ENCODE results near the gene CRIP2. TPM values are rescaled to one million over a fixed set of nuclear protein-coding genes. Genes with fewer than 3 reads are reported as not detected.

Gene CRIP2
- total and polyA plus RNA-seq, 2 experiments from 2014 or later = 3.4 to 9.6 TPM

GRCh38 chr14:105456736-105457617 is 17.6 kb upstream of the CRIP2 start:
- Histone ChIP-seq H3K4me2 (no peak overlapping the region), H2AFZ (no peak overlapping the region), H3F3A (replicated peaks; ENCODE audit: low read depth) (0 out of 2 replicates have a peak, but pooled peaks cover 10% of the 10 kb centered on the region), H3K27ac (ENCODE audit: low read depth) (no peak overlapping the region), H3K4me1 (ENCODE audit: insufficient read depth) (no peaks in the 10 kb centered on the region), H4K20me1 (replicated peaks; ENCODE audit: insufficient read depth) (peaks cover 10% of the 10 kb centered on the region; the same call in 1 of the 2 replicates), H3K9me2 (ENCODE audit: insufficient read depth) (no peaks in the 10 kb centered on the region), H3K27me3 (ENCODE audit: insufficient read depth) (no peaks in the 10 kb centered on the region), H3K4me3 (no peak overlapping the region), H3K36me3 (ENCODE audit: insufficient read depth) (peaks cover 5% of the 10 kb centered on the region; the same call in 1 of the 2 replicates), H3K79me2 (replicated peaks; ENCODE audit: insufficient read depth) (no peaks in the 10 kb centered on the region)
- H3K4me3 Mint-ChIP-seq = no peak overlapping the region
- H3K9me3 Mint-ChIP-seq = no peaks in the 10 kb centered on the region; the same call in 2 of the 3 replicates
- no peak for ATAC-seq
- TF ChIP-seq ZNF331 (CRISPR knock-in tag; IDR thresholded peaks at IDR 0.05; ENCODE audit: low read depth) = no peak
- TF ChIP-seq NANOG (IDR thresholded peaks at IDR 0.05; ENCODE audit: borderline replicate concordance) = no peak
- peaks cover 46% of the 10 kb centered on the region for H3K36me3 Mint-ChIP-seq (ENCODE audit: low read depth)
- DNase-seq (ENCODE audit: low spot score) = no peak
- peaks cover 10% of the 10 kb centered on the region for H3K27me3 Mint-ChIP-seq (ENCODE audit: insufficient read depth, low read depth, poor library complexity)
- H3K27ac Mint-ChIP-seq = no peak overlapping the region
- no peaks in the 10 kb centered on the region for H3K4me1 Mint-ChIP-seq

GRCh38 chr14:105458010-105458409 is 16.6 kb upstream of the CRIP2 start:
- Histone ChIP-seq H3K27ac (ENCODE audit: low read depth) (no peak overlapping the region; the same call in 1 of the 2 replicates), H3K4me1 (ENCODE audit: insufficient read depth) (no peaks in the 10 kb centered on the region), H3K79me2 (replicated peaks; ENCODE audit: insufficient read depth) (no peaks in the 10 kb centered on the region), H2AFZ (no peak overlapping the region), H3K4me3 (no peak overlapping the region), H3K36me3 (ENCODE audit: insufficient read depth) (0 out of 2 replicates have a peak, but pooled peaks cover 3% of the 10 kb centered on the region), H4K20me1 (replicated peaks; ENCODE audit: insufficient read depth) (peaks cover 8% of the 10 kb centered on the region; the same call in 1 of the 2 replicates), H3K27me3 (ENCODE audit: insufficient read depth) (no peaks in the 10 kb centered on the region), H3K9me2 (ENCODE audit: insufficient read depth) (no peaks in the 10 kb centered on the region), H3K4me2 (no peak overlapping the region), H3F3A (replicated peaks; ENCODE audit: low read depth) (0 out of 2 replicates have a peak, but pooled peaks cover 7% of the 10 kb centered on the region)
- peaks cover 42% of the 10 kb centered on the region for H3K36me3 Mint-ChIP-seq (ENCODE audit: low read depth)
- DNase-seq (ENCODE audit: low spot score) = no peak
- no peaks in the 10 kb centered on the region for H3K4me1 Mint-ChIP-seq
- no peak for ATAC-seq
- H3K4me3 Mint-ChIP-seq = no peak overlapping the region
- H3K27me3 Mint-ChIP-seq (ENCODE audit: insufficient read depth, low read depth, poor library complexity) = peaks cover 13% of the 10 kb centered on the region
- no peaks in the 10 kb centered on the region; the same call in 2 of the 3 replicates for H3K9me3 Mint-ChIP-seq
- H3K27ac Mint-ChIP-seq = no peak overlapping the region
- TF ChIP-seq CREB1 (CRISPR knock-in tag; IDR thresholded peaks at IDR 0.05; ENCODE audit: low read depth) = no peak
- TF ChIP-seq NANOG (IDR thresholded peaks at IDR 0.05; ENCODE audit: borderline replicate concordance) = no peak
- no peak for TF ChIP-seq ETS1 (IDR thresholded peaks at IDR 0.05)
- no peak for TF ChIP-seq EZH2 (IDR thresholded peaks at IDR 0.05; ENCODE audit: low read depth, unreplicated experiment)
- TF ChIP-seq CTCF (conservative IDR thresholded peaks at IDR 0.05; ENCODE audit: low read depth in 2 of 2) = no peak
- no peak for TF ChIP-seq ZNF462 (CRISPR knock-in tag; IDR thresholded peaks at IDR 0.05)

All from GM23338 (cell line).